ENCODE measurements around the gene AMER1. TPM values are rescaled to one million over a fixed set of nuclear protein-coding genes. Genes with fewer than 3 reads are reported as not detected.

AMER1 gene
- total and polyA plus RNA-seq, 12 donors, result 0.54 to 8.7 (median 4.3) TPM

DNA sequence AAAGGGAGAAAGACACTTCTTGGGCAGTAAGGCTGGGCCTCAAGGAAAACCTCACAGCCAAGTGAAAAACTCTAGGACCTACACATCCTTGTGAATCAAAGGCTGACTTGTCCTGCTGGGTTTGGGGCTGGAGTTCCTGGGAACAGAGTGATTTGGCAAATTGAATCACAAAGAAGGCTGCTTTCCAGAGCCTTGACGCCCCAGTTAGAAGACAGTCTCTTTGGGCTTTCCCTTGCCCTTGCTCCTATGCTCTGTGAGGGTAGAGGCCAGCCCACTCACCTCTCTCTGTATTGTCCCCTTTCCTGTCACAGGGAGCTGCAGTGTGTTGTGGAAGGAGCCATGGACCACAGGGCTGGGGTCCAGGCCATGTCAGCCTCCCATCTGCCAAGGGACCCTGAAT is 9.6 kb downstream of the AMER1 start:
- Histone ChIP-seq H3K4me3 (no peak overlapping the region), H3K4me1 (replicated peaks in 1 of 2) (no peaks in the 10 kb centered on the region), H3K9me3 (replicated peaks in 1 of 3) (no peaks in the 10 kb centered on the region), H3K27ac (no peak overlapping the region), H3K27me3 (no peaks in the 10 kb centered on the region), H3K36me3 (replicated peaks in 1 of 2) (no peaks in the 10 kb centered on the region)
- TF ChIP-seq POLR2A (IDR thresholded peaks at IDR 0.05), result no peak
- TF ChIP-seq, protein P1, sequence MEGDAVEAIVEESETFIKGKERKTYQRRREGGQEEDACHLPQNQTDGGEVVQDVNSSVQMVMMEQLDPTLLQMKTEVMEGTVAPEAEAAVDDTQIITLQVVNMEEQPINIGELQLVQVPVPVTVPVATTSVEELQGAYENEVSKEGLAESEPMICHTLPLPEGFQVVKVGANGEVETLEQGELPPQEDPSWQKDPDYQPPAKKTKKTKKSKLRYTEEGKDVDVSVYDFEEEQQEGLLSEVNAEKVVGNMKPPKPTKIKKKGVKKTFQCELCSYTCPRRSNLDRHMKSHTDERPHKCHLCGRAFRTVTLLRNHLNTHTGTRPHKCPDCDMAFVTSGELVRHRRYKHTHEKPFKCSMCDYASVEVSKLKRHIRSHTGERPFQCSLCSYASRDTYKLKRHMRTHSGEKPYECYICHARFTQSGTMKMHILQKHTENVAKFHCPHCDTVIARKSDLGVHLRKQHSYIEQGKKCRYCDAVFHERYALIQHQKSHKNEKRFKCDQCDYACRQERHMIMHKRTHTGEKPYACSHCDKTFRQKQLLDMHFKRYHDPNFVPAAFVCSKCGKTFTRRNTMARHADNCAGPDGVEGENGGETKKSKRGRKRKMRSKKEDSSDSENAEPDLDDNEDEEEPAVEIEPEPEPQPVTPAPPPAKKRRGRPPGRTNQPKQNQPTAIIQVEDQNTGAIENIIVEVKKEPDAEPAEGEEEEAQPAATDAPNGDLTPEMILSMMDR (IDR thresholded peaks at IDR 0.05), result no peak
- DNase-seq, result no peak
- intact Hi-C loops (cut with DNase I), result no loop called here
- 57 to 80% (median 67%) methylated on average over 1 of the region's 1 CpG; no CpG with 5 or more reads in 1 of the 4 donors for WGBS, 4 donors

DNA sequence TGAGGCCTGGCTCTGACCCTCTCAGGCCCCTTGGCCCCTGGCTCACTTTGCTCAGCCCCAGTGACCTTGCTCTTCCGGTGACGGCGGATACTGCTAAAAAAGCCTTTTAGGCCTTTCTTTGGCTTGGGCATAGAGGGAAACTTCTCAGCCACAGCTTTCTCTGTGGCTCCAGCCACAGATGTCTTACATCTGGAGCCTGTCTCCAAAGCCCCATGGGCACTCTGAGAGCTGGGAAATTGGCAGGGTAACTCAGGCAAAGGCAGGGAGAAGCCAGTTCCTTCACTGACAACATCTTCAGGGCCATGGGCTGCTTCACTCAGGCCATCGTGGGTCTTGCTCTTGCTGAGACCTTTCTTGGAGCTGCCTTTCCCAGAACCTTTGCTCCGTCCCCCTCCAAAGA is 12.8 kb downstream of the AMER1 start:
- TF ChIP-seq POLR2A (IDR thresholded peaks at IDR 0.05), result no peak
- TF ChIP-seq, protein P1 (IDR thresholded peaks at IDR 0.05), result no peak
- WGBS, 4 donors, result 50 to 77% (median 70%) methylated on average over 2 to 5 of the region's 5 CpGs
- H3K9me3 ChIP-seq (replicated peaks in 1 of 3), result no peaks in the 10 kb centered on the region
- no peak overlapping the region for H3K4me3 ChIP-seq
- H3K27ac ChIP-seq, result no peak overlapping the region
- DNase-seq, result no peak
- no peaks in the 10 kb centered on the region for H3K36me3 ChIP-seq (replicated peaks in 1 of 2)
- H3K4me1 ChIP-seq (replicated peaks in 1 of 2), result no peaks in the 10 kb centered on the region
- intact Hi-C loops (cut with DNase I), result no loop called here
- H3K27me3 ChIP-seq, result no peaks in the 10 kb centered on the region

DNA sequence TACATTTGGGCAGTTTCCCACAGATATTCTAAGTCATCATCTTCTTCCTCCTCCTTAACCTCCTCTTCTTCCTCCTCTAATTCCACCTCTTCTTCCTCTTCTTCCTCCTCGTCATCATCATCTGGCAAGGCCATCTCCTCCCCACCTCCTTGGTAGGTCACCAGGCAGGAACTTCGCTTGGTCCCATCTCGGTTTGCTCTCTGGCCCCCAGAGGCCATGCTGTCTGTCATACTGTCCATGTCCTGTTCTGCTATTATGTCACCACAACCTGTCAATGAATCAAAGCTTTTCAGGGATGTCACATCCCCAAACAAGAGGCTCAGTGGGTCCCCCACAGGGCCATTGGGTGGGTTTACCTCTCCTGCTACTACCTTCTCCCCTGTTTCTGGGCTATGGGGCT is 13.5 kb downstream of the AMER1 start:
- Histone ChIP-seq H3K36me3 (replicated peaks in 1 of 2) (no peaks in the 10 kb centered on the region), H3K4me3 (no peak overlapping the region), H3K27me3 (no peaks in the 10 kb centered on the region), H3K4me1 (replicated peaks in 1 of 2) (no peaks in the 10 kb centered on the region), H3K9me3 (replicated peaks in 1 of 3) (no peaks in the 10 kb centered on the region), H3K27ac (no peak overlapping the region)
- 72 to 97% (median 95%) methylated on average over 3 of the region's 3 CpGs for WGBS, 4 donors
- TF ChIP-seq, protein P1 (IDR thresholded peaks at IDR 0.05), result no peak
- TF ChIP-seq POLR2A (IDR thresholded peaks at IDR 0.05), result no peak
- no peak for DNase-seq
- intact Hi-C loops (cut with DNase I), result no loop called here

DNA sequence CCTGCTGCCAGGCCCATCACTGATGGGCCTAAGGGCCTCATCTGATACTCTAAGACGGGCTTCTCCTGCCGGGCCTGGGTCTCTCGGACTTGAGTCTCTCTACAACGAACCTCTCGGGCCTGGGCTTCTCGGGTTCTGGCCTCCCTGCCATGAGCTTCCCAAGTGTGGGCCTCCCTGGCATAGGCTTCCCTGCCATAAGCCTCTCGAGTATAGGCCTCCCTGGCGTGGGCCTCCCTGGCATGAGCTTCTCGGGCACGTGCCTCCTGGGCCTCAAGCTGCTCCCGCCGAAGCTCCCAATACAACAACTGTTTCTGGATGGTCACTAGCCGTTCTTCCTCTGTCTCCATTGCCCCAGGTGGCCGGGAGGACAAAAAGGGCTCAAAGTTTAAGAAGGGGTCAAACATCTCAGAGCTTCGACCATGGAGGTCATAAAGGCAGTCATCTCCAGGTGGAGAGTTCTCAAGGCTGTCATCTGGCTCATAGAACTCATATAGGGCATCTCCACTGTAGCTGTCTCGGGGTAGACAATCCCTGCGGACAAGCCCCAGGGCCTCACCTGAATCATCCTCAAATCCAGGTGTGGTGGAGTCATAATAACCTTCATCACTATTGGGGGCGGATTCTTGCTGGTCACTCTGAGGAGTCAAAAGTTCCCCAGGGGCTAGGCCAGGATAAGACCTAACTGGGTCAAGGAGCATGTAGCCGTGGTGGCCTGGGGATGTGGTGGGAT is 14.1 kb downstream of the AMER1 start:
- no peak overlapping the region for H3K27ac ChIP-seq
- no peaks in the 10 kb centered on the region for H3K27me3 ChIP-seq
- H3K9me3 ChIP-seq (replicated peaks in 1 of 3), result no peaks in the 10 kb centered on the region
- no peaks in the 10 kb centered on the region for H3K36me3 ChIP-seq (replicated peaks in 1 of 2)
- intact Hi-C loops (cut with DNase I), result no loop called here
- 86 to 97% (median 90%) methylated on average over 4 to 19 of the region's 19 CpGs for WGBS, 4 donors
- H3K4me3 ChIP-seq, result no peak overlapping the region
- DNase-seq, result no peak
- H3K4me1 ChIP-seq (replicated peaks in 1 of 2), result no peaks in the 10 kb centered on the region
- no peak for TF ChIP-seq POLR2A (IDR thresholded peaks at IDR 0.05)
- TF ChIP-seq, protein P1 (IDR thresholded peaks at IDR 0.05), result no peak

Data from adrenal gland (tissue), 12 donors.